GM23248 (cell line): Measurements from ENCODE around the gene MOV10. TPM values are rescaled to one million over a fixed set of nuclear protein-coding genes. Genes with fewer than 3 reads are reported as not detected.

Experiments used
- DNase-seq: peaks from one replicate; pipeline ENCODE4 v3.0.0-alpha.2; 2015
- H2AFZ ChIP-seq: fragments of 200-600 bp; sonication (generic); 2 replicates; pipeline ENCODE4 v1.6.1; 2016; ENCODE audit warnings: antibody characterized with exemption
- H3F3A ChIP-seq: fragments of 200-600 bp; sonication (generic); 2 replicates; pipeline ENCODE4 v1.6.1; 2016; ENCODE audit warnings: mild to moderate bottlenecking, antibody characterized with exemption, mixed run types; ENCODE audit not compliant: insufficient read depth
- H3K27ac ChIP-seq: fragments of 200-600 bp; sonication (generic); 2 replicates; pipeline ENCODE4 v1.5.1; 2016; ENCODE audit warnings: mild to moderate bottlenecking
- H3K27me3 ChIP-seq: fragments of 200-600 bp; sonication (generic); replicated peaks from 2 replicates; pipeline ENCODE4 v1.6.1; 2016; ENCODE audit warnings: mild to moderate bottlenecking; ENCODE audit not compliant: insufficient read depth
- H3K36me3 ChIP-seq: fragments of 200-600 bp; sonication (generic); 2 replicates; pipeline ENCODE4 v1.6.1; 2016; ENCODE audit warnings: low read depth, mild to moderate bottlenecking
- H3K4me1 ChIP-seq: fragments of 200-600 bp; sonication (generic); 2 replicates; pipeline ENCODE4 v1.6.1; 2016; ENCODE audit warnings: mild to moderate bottlenecking; ENCODE audit not compliant: insufficient read depth
- H3K4me2 ChIP-seq: fragments of 200-600 bp; sonication (generic); one replicate; pipeline ENCODE4 v1.6.1; 2016; ENCODE audit warnings: mild to moderate bottlenecking; ENCODE audit not compliant: unreplicated experiment
- H3K4me3 ChIP-seq: fragments of 200-600 bp; sonication (generic); 2 replicates; pipeline ENCODE4 v1.5.1; 2016; ENCODE audit warnings: mild to moderate bottlenecking
- H3K79me2 ChIP-seq: fragments of 200-600 bp; sonication (generic); 2 replicates; pipeline ENCODE4 v1.6.1; 2016; ENCODE audit warnings: mild to moderate bottlenecking; ENCODE audit not compliant: insufficient read depth
- H3K9ac ChIP-seq: fragments of 200-600 bp; sonication (generic); 2 replicates; pipeline ENCODE4 v1.6.1; 2016; ENCODE audit warnings: mild to moderate bottlenecking
- H3K9me2 ChIP-seq: fragments of 200-600 bp; sonication (generic); 2 replicates; pipeline ENCODE4 v1.6.1; 2016; ENCODE audit warnings: mixed run types, mild to moderate bottlenecking, moderate library complexity; ENCODE audit not compliant: insufficient read depth
- H3K9me3 ChIP-seq: fragments of 200-600 bp; sonication (generic); one replicate; pipeline ENCODE4 v1.6.1; 2017; ENCODE audit warnings: low read depth
- H4K20me1 ChIP-seq: fragments of 200-600 bp; sonication (generic); 2 replicates; pipeline ENCODE4 v1.6.0; 2016; ENCODE audit not compliant: insufficient read depth
- EZH2 ChIP-seq: fragments of 200-600 bp; sonication (generic); IDR thresholded peaks from 2 replicates; pipeline ENCODE4 v1.6.1; 2018; ENCODE audit warnings: antibody characterized with exemption, mild to moderate bottlenecking; ENCODE audit not compliant: insufficient read depth, poor library complexity, severe bottlenecking
- EZH2phosphoT487 ChIP-seq: fragments of 200-600 bp; sonication (generic); IDR thresholded peaks from 2 replicates; pipeline ENCODE4 v1.6.1; 2018; ENCODE audit warnings: antibody characterized with exemption, moderate library complexity, mild to moderate bottlenecking, low read depth; ENCODE audit not compliant: insufficient read depth
- WGBS, 2 experiments: methylation state at CpG; one replicate each; pipeline ENCODE4 v1.1.6; 2015 to 2017; ENCODE audit warnings: low lambda C conversion rate in 2 of 2, low coverage in 1 of 2; ENCODE audit errors: missing lambda C conversion rate in 2 of 2; 5-methylcytosine and 5-hydroxymethylcytosine counted together
- in situ Hi-C: fragments of 300-500 bp; cut with MboI; formaldehyde crosslinking; loops from 2 replicates; pipeline ENCODE4 v1.15.0; 2020
- polyA plus RNA-seq: library from polyadenylated mRNA; unstranded; fragments of >200 nt; fragmentation: Nextera tagmentation; extraction: Ambion mirVana; gene quantifications from 2 replicates; pipeline ENCODE4 v1.2.1, GENCODE V29; 2016
- total RNA-seq: library from RNA; depleted of rRNA; stranded (reverse); fragments of >200 nt; shearing (Covaris generic); gene quantifications from 2 replicates; pipeline ENCODE4 v1.2.3, GENCODE V29; 2014

The MOV10 gene
- total and polyA plus RNA-seq, 2 experiments from 2014 or later, result 16.5 to 29.1 TPM

- 85 to 89% methylated on average over 15 of the region's 15 CpGs for WGBS, 2 experiments
- H3K4me2 ChIP-seq, result no peak overlapping the region
- H3K9ac ChIP-seq, result no peak overlapping the region
- no peak overlapping the region for H3K4me3 ChIP-seq
- no peaks in the 10 kb centered on the region for H3K9me3 ChIP-seq
- H3K4me1 ChIP-seq, result peaks cover 5% of the 10 kb centered on the region
- no peaks in the 10 kb centered on the region for H3K27me3 ChIP-seq
- TF ChIP-seq EZH2phosphoT487 (no peak), EZH2 (no peak)
- no peaks in the 10 kb centered on the region for H3K79me2 ChIP-seq
- in situ Hi-C loops, result no loop called here
- no peaks in the 10 kb centered on the region; the same call in 1 of the 2 replicates for H3K36me3 ChIP-seq
- no peak for DNase-seq
- no peaks in the 10 kb centered on the region for H3K9me2 ChIP-seq
- H3F3A ChIP-seq, result peaks cover 19% of the 10 kb centered on the region
- H4K20me1 ChIP-seq, result no peaks in the 10 kb centered on the region
- H2AFZ ChIP-seq, result no peak overlapping the region
- no peak overlapping the region for H3K27ac ChIP-seq
Measured at GRCh38 chr1:112694363-112694929, 20.0 kb downstream of the MOV10 start.

DNA sequence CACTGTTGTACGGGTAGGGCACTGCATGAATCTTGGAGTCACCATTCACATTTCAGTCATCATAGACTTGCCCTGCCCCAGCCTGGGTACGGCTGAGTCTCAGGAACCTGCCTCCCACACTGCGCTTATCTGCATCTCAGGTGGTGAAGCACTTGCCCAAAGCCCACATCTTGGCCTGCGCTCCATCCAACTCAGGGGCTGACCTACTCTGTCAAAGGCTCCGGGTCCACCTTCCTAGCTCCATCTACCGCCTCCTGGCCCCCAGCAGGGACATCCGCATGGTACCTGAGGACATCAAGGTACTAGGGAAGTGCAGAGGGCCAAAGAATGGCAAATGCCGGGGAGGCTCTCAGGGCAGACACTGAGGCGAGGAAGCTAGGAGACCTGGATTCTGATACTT is 20.8 kb downstream of the MOV10 start:
- WGBS, 2 experiments, result 96 to 99% methylated on average over 9 of the region's 9 CpGs
- in situ Hi-C loops, result no loop called here

GRCh38 chr1:112696578-112697314 is 22.3 kb downstream of the MOV10 start:
- Histone ChIP-seq H3K27ac (no peak overlapping the region), H3K4me2 (no peak overlapping the region), H3K9me3 (no peaks in the 10 kb centered on the region), H4K20me1 (no peaks in the 10 kb centered on the region), H3K4me3 (no peak overlapping the region), H3K27me3 (no peaks in the 10 kb centered on the region), H3K79me2 (no peaks in the 10 kb centered on the region), H3K36me3 (peaks cover 5% of the 10 kb centered on the region; the same call in 1 of the 2 replicates), H3K9ac (no peak overlapping the region), H3F3A (peaks cover 28% of the 10 kb centered on the region), H3K9me2 (no peaks in the 10 kb centered on the region), H2AFZ (no peak overlapping the region), H3K4me1 (peaks cover 12% of the 10 kb centered on the region)
- in situ Hi-C loops, result no loop called here
- 97 to 98% methylated on average over 7 of the region's 7 CpGs for WGBS, 2 experiments
- no peak for DNase-seq
- TF ChIP-seq EZH2 (no peak), EZH2phosphoT487 (no peak)

More for the DNA sequence above, 20.8 kb downstream of the MOV10 start:
- Histone ChIP-seq H3K4me2 (no peak overlapping the region), H3K36me3 (no peaks in the 10 kb centered on the region; the same call in 1 of the 2 replicates), H3K9ac (no peak overlapping the region), H4K20me1 (no peaks in the 10 kb centered on the region), H3K4me3 (no peak overlapping the region), H3K9me3 (no peaks in the 10 kb centered on the region), H3F3A (peaks cover 27% of the 10 kb centered on the region), H3K27ac (no peak overlapping the region), H3K79me2 (no peaks in the 10 kb centered on the region), H3K9me2 (no peaks in the 10 kb centered on the region), H3K4me1 (peaks cover 6% of the 10 kb centered on the region), H3K27me3 (no peaks in the 10 kb centered on the region), H2AFZ (no peak overlapping the region)
- TF ChIP-seq EZH2phosphoT487 (no peak), EZH2 (no peak)
- DNase-seq, result no peak

- WGBS, 2 experiments, result 97 to 99% methylated on average over 8 to 9 of the region's 9 CpGs
- no peak overlapping the region for H3K4me2 ChIP-seq
- no peaks in the 10 kb centered on the region for H3K9me2 ChIP-seq
- no peaks in the 10 kb centered on the region for H4K20me1 ChIP-seq
- peaks cover 38% of the 10 kb centered on the region for H3F3A ChIP-seq
- no peaks in the 10 kb centered on the region for H3K9me3 ChIP-seq
- DNase-seq, result no peak
- peaks cover 5% of the 10 kb centered on the region for H3K36me3 ChIP-seq
- H3K9ac ChIP-seq, result no peak overlapping the region
- no peak overlapping the region for H3K27ac ChIP-seq
- in situ Hi-C loops, result no loop called here
- TF ChIP-seq EZH2phosphoT487, result no peak
- no peak for TF ChIP-seq EZH2
- no peak overlapping the region for H2AFZ ChIP-seq
- H3K4me3 ChIP-seq, result no peak overlapping the region
- H3K27me3 ChIP-seq, result no peaks in the 10 kb centered on the region
- peaks cover 2% of the 10 kb centered on the region for H3K79me2 ChIP-seq
- H3K4me1 ChIP-seq, result peaks cover 17% of the 10 kb centered on the region
Measured at GRCh38 chr1:112697781-112698201, 23.3 kb downstream of the MOV10 start.
